Nephron (organoid): Measurements from ENCODE around the gene DIP2B.

ENCODE experiments used
- H3K27ac Mint-ChIP-seq, 3 experiments: 2 replicates each; pipeline ENCODE4 v1.8.0; 2020; ENCODE audit warnings: mixed read lengths in 3 of 3, mild to moderate bottlenecking in 2 of 3, moderate library complexity in 1 of 3
- H3K27me3 Mint-ChIP-seq: 2 replicates; pipeline ENCODE4 v1.8.0; 2021; ENCODE audit warnings: low read depth, mild to moderate bottlenecking, moderate library complexity, mixed read lengths
- H3K36me3 Mint-ChIP-seq: 2 replicates; pipeline ENCODE4 v1.8.0; 2020; ENCODE audit warnings: low read depth, mixed read lengths
- H3K4me1 Mint-ChIP-seq: 2 replicates; pipeline ENCODE4 v1.8.0; 2020; ENCODE audit warnings: mixed read lengths
- H3K4me3 Mint-ChIP-seq, 3 experiments: 2 replicates each; pipeline ENCODE4 v1.8.0; 2020; ENCODE audit warnings: mild to moderate bottlenecking in 3 of 3, mixed read lengths in 3 of 3, moderate library complexity in 2 of 3
- H3K9me3 Mint-ChIP-seq: 2 replicates; pipeline ENCODE4 v1.8.0; 2020; ENCODE audit warnings: mixed read lengths
- TF ChIP-seq, protein P1 (sequence below), 3 experiments: fragments of 200-600 bp; sonication (generic); IDR thresholded peaks; one replicate each; pipeline ENCODE4 v1.5.0; 2021; ENCODE audit warnings: antibody characterized with exemption in 3 of 3; ENCODE audit not compliant: unreplicated experiment in 3 of 3

The DIP2B gene

DNA sequence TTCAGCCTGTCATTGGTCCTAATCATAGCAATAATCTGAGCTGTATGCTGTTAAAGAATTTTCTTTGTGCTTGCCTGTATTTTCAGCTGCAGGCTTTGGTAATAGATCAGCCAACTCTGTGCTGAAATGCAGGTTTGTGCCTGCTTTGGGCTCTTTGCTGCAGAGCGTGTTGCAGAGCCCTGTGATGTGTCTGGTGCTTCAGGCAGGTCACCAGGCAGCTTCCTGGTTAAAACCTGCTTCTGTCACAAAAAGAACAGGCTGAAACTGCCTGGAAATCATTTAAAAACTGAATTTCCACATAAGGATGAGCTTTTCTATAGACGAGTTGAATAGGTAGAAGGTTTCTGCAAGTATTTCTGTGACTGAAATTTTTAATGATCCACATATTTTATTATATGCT, 3.1 kb downstream of the DIP2B start:
- Mint-ChIP-seq H3K36me3 (no peaks in the 10 kb centered on the region), H3K27ac (peak overlapping the region in 2 of 3 experiments; percentile 2 to 77), H3K27me3 (no peaks in the 10 kb centered on the region), H3K9me3 (no peaks in the 10 kb centered on the region), H3K4me1 (peaks cover 42% of the 10 kb centered on the region), H3K4me3 (peak overlapping the region; percentile 78 to 99 (median 83))
- TF ChIP-seq, protein P1, sequence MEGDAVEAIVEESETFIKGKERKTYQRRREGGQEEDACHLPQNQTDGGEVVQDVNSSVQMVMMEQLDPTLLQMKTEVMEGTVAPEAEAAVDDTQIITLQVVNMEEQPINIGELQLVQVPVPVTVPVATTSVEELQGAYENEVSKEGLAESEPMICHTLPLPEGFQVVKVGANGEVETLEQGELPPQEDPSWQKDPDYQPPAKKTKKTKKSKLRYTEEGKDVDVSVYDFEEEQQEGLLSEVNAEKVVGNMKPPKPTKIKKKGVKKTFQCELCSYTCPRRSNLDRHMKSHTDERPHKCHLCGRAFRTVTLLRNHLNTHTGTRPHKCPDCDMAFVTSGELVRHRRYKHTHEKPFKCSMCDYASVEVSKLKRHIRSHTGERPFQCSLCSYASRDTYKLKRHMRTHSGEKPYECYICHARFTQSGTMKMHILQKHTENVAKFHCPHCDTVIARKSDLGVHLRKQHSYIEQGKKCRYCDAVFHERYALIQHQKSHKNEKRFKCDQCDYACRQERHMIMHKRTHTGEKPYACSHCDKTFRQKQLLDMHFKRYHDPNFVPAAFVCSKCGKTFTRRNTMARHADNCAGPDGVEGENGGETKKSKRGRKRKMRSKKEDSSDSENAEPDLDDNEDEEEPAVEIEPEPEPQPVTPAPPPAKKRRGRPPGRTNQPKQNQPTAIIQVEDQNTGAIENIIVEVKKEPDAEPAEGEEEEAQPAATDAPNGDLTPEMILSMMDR (IDR thresholded peaks at IDR 0.05; ENCODE audit: unreplicated experiment in 3 of 3) = no peak

DNA sequence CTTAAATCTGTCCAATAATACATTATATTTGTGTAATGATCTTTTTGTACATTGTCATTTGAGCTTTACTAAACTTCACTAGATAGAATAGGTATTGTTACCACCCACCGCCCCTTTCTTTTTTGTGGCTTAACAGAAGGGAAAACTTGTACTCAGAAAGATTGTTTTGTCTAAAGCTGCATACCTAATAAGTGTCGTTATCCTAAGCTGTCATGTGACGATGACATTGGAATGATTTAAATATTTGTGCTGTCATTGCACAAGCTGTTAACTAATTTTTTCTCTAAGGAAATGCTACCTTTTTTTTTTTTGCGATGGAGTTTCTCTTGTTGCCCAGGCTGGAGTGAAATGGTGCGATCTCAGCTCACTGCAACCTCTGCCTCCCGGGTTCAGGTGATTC, 3.6 kb downstream of the DIP2B start:
- peak overlapping the region in 2 of 3 experiments; percentile 34 to 78 for H3K4me3 Mint-ChIP-seq
- TF ChIP-seq, protein P1 (IDR thresholded peaks at IDR 0.05; ENCODE audit: unreplicated experiment in 3 of 3) = no peak
- H3K36me3 Mint-ChIP-seq = no peaks in the 10 kb centered on the region
- H3K27ac Mint-ChIP-seq = peak overlapping the region in 1 of 3 experiments; percentile 77
- peaks cover 42% of the 10 kb centered on the region for H3K4me1 Mint-ChIP-seq
- no peaks in the 10 kb centered on the region for H3K9me3 Mint-ChIP-seq
- no peaks in the 10 kb centered on the region for H3K27me3 Mint-ChIP-seq

DNA sequence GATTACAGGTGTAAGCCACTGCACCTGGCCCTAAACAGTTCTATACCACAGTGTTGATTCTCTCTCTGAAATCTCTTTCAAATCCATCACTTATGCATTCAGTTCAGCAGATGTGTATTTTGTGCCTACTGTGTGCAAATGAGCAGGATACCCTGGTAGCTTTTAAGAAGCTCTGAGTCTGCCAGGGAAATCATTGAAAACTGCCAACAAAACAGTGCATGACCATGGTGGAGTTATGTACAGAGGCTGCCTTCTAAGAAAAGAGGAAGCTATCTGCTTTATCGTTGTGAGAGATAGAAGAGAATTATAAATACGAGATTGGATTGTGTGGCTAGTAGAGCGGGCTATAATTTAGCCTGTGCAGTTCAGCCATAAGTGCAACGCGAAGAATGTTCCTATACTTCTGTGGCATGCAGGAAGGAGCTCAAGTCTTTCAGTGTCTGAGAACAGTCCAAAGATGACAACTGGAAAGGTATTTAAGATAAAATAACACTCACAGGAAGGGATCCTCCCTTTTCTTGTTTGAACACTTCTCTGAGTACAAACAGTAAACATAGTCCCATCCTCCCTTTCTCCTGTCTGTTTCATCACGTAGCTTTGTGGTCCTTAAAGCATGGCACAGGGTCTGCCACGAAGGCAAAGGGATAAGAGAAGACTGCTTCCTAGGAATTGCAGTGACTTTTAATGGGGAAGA, 4.3 kb downstream of the DIP2B start:
- Mint-ChIP-seq H3K27ac (peak overlapping the region; percentile 2 to 24 (median 10)), H3K36me3 (no peaks in the 10 kb centered on the region), H3K4me3 (peak overlapping the region in 1 of 3 experiments; percentile 34), H3K27me3 (no peaks in the 10 kb centered on the region), H3K9me3 (no peaks in the 10 kb centered on the region), H3K4me1 (peaks cover 42% of the 10 kb centered on the region)
- TF ChIP-seq, protein P1 (IDR thresholded peaks at IDR 0.05; ENCODE audit: unreplicated experiment in 3 of 3) = no peak

DNA sequence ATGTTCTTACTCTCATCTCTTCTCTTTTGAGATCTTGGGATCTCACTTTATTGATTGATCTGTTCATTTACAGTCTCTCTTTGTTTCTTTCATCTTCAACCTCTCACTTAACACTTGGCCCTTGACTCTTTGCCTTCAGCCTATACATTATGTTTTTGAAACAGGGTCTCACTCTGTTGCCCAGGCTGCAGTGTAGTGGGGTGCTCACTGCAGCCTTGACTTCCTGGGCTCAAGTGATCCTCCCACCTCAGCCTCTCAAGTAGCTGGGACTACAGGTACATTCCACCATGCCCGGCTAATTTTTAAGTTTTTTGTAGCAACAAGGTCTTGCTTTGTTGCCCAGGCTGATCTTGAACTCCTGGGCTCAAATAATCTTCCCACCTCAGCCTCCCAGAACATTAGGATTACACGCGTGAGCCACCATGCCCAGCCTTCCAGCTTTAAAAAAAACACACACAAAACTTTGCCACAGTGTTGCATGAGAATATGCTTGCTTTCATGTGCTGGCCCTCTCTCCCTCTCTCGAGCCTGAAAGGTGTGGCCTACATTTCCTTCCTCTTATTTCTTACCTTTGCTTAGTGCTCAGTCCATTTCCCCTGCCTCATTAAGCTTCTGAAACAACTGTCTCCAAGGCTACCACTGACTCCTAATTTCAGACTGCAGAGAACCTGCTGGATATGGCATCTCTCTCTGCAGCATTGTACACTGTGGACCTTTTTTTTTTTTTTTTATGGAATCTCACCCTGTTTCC, 9.9 kb downstream of the DIP2B start:
- H3K27me3 Mint-ChIP-seq = no peaks in the 10 kb centered on the region
- peaks cover 4% of the 10 kb centered on the region for H3K36me3 Mint-ChIP-seq
- no peaks in the 10 kb centered on the region for H3K9me3 Mint-ChIP-seq
- TF ChIP-seq, protein P1 (IDR thresholded peaks at IDR 0.05; ENCODE audit: unreplicated experiment in 3 of 3) = no peak
- no peak overlapping the region for H3K4me3 Mint-ChIP-seq
- H3K27ac Mint-ChIP-seq = peak overlapping the region in 2 of 3 experiments; percentile 10 to 42
- H3K4me1 Mint-ChIP-seq = peaks cover 24% of the 10 kb centered on the region

DNA sequence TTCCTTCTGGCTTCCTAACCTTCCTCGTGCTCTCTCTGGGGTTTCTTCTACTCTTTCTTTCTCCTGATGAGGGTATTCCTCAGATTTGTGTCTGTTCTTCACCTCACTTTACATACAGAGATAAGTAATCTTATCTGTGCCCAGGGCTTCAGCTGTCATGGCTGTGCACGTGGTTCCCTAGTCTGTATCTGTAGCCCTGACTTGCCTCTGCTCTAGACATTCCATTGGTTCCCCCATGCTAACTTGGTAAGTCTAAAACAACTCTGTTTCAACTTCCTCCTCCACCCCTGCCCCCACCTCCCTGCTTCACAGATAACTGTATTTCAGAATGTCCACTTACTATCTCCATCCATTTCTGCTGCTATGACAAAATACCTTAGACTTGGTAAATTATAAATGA, 10.8 kb downstream of the DIP2B start:
- H3K27me3 Mint-ChIP-seq = no peaks in the 10 kb centered on the region
- H3K4me3 Mint-ChIP-seq = no peak overlapping the region
- H3K36me3 Mint-ChIP-seq = peaks cover 4% of the 10 kb centered on the region
- TF ChIP-seq, protein P1 (IDR thresholded peaks at IDR 0.05; ENCODE audit: unreplicated experiment in 3 of 3) = no peak
- H3K4me1 Mint-ChIP-seq = peaks cover 22% of the 10 kb centered on the region
- H3K9me3 Mint-ChIP-seq = no peaks in the 10 kb centered on the region
- H3K27ac Mint-ChIP-seq = peak overlapping the region; percentile 4 to 14 (median 6)
